ENCODE data around the gene CMTM1.

DNA sequence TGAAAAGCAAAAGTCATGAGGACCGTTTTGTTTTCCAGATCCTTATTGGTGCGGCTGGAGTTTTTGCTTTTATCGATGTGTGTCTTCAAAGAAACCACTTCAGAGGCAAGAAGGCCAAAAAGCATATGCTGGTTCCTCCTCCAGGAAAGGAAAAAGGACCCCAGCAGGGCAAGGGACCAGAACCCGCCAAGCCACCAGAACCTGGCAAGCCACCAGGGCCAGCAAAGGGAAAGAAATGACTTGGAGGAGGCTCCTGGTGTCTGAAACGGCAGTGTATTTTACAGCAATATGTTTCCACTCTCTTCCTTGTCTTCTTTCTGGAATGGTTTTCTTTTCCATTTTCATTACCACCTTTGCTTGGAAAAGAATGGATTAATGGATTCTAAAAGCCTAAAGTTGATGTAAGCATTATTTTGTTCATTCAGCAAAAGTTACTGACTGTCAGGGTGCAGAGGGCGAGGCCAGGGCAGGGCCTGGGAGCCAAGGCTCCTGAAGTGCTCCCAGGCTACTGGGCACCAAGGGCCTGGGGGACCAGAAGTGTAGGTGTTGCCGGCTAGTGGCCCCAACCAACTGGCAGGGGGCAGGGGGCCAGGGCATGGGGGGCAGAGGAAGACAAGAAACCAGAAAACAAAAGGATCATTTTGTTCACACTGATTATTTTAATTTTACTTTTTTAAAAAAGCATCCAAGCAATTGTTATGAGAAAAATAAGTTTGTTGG is 21.8 kb downstream of the CMTM1 start:
- TF ChIP-seq, protein P1, sequence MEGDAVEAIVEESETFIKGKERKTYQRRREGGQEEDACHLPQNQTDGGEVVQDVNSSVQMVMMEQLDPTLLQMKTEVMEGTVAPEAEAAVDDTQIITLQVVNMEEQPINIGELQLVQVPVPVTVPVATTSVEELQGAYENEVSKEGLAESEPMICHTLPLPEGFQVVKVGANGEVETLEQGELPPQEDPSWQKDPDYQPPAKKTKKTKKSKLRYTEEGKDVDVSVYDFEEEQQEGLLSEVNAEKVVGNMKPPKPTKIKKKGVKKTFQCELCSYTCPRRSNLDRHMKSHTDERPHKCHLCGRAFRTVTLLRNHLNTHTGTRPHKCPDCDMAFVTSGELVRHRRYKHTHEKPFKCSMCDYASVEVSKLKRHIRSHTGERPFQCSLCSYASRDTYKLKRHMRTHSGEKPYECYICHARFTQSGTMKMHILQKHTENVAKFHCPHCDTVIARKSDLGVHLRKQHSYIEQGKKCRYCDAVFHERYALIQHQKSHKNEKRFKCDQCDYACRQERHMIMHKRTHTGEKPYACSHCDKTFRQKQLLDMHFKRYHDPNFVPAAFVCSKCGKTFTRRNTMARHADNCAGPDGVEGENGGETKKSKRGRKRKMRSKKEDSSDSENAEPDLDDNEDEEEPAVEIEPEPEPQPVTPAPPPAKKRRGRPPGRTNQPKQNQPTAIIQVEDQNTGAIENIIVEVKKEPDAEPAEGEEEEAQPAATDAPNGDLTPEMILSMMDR (IDR thresholded peaks at IDR 0.05) = no peak
- TF ChIP-seq EP300 (IDR thresholded peaks at IDR 0.05) = no peak

All from sigmoid colon (tissue), 4 donors.